Measurements from ENCODE around the gene PRODH2. TPM values are rescaled to one million over a fixed set of nuclear protein-coding genes. Genes with fewer than 3 reads are reported as not detected.

PRODH2 gene
- total RNA-seq, 1 donor from 2014 or later, result not detected

DNA sequence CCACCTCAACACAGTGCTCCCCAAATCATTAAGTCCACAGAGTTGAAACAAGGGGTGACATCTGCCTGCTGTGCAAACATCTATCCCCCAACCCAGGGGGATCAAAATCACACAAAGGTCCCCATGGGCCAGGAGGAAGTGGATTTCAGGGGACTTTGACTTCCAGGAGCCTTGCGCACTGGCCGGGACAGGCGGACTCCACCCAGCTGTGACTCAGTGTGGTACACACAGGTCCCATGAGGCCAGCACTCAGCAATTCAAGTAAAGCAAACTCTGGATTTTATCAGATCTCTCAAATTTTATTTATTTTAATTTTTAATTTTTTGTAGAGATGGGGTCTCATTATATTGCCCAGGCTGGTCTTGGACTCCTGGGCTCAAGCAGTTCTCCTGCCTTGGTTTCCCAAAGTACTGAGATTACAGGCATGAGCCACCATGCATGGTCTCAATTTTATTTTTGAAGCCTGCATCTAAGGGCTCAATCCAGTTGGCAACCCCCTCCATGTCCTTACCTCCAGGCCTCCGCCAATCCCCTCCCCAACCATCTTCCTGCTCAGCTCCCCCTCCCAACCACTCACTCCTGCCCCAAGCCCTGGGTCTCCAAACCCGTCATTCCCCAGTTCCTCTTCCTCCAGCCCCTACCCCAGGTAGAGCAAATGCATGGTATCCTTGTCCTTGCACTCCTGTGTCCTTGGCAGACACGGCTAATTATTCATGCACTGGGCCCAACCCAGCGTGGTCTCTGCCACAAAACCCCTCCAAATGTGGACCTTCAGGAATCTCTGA, 19.1 kb downstream of the PRODH2 start:
- Histone ChIP-seq H3K27me3 (ENCODE audit: control insufficient read depth, insufficient read depth, low read length) (peaks cover 28% of the 10 kb centered on the region), H3K36me3 (ENCODE audit: control insufficient read depth, insufficient read depth, low read length) (no peaks in the 10 kb centered on the region), H3K4me3 (ENCODE audit: low read depth, low read length) (no peak overlapping the region)
- TF ChIP-seq, protein P1, sequence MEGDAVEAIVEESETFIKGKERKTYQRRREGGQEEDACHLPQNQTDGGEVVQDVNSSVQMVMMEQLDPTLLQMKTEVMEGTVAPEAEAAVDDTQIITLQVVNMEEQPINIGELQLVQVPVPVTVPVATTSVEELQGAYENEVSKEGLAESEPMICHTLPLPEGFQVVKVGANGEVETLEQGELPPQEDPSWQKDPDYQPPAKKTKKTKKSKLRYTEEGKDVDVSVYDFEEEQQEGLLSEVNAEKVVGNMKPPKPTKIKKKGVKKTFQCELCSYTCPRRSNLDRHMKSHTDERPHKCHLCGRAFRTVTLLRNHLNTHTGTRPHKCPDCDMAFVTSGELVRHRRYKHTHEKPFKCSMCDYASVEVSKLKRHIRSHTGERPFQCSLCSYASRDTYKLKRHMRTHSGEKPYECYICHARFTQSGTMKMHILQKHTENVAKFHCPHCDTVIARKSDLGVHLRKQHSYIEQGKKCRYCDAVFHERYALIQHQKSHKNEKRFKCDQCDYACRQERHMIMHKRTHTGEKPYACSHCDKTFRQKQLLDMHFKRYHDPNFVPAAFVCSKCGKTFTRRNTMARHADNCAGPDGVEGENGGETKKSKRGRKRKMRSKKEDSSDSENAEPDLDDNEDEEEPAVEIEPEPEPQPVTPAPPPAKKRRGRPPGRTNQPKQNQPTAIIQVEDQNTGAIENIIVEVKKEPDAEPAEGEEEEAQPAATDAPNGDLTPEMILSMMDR (IDR thresholded peaks at IDR 0.05; ENCODE audit: insufficient read depth, low read length, poor library complexity, severe bottlenecking), result no peak
- DNase-seq (ENCODE audit: low read depth), result no peak

DNA sequence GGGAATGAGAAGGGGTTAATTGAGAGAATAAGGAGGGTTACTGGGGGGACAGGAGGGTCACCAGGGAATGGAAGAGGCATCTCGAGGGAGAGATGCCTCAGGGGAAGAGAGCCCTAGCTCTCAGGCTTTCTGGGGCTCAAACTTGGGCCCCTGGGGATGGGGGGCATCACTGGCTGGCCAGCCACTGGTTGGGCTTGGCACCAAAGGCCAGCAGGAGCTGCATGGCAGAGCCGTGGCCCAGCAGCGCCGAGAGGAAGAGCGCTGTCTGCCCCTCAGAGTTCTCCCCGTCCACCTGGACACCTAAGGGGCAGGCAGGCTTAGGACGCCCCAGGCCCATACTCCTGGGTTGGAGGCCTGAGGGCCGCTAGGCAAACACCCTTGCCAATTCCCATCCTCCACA, 19.8 kb downstream of the PRODH2 start:
- TF ChIP-seq, protein P1 (IDR thresholded peaks at IDR 0.05; ENCODE audit: insufficient read depth, low read length, poor library complexity, severe bottlenecking), result no peak
- DNase-seq (ENCODE audit: low read depth), result no peak
- Histone ChIP-seq H3K36me3 (ENCODE audit: control insufficient read depth, insufficient read depth, low read length) (no peaks in the 10 kb centered on the region), H3K27me3 (ENCODE audit: control insufficient read depth, insufficient read depth, low read length) (peaks cover 24% of the 10 kb centered on the region), H3K4me3 (ENCODE audit: low read depth, low read length) (no peak overlapping the region)

DNA sequence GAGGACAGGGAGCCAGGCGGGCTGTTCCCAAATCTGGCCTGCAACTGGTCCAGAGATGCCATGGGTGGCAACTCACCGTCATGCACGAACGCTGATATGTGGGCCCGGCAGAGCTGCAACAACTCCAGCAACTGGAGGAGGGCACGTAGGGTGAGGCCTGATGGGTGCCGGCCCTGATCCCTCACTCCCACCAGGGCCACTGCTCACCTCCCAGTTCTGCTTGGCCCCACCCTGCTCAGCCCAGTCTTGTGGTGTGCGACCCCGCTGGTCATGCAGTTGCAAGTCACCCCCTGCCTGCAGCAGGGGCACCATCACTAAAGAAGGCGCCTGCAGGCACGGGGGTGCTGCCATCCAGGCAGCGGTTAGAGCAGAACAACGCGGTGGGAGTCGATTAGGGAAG, 20.3 kb downstream of the PRODH2 start:
- peaks cover 18% of the 10 kb centered on the region for H3K27me3 ChIP-seq (ENCODE audit: control insufficient read depth, insufficient read depth, low read length)
- no peaks in the 10 kb centered on the region for H3K36me3 ChIP-seq (ENCODE audit: control insufficient read depth, insufficient read depth, low read length)
- H3K4me3 ChIP-seq (ENCODE audit: low read depth, low read length), result no peak overlapping the region
- TF ChIP-seq, protein P1 (IDR thresholded peaks at IDR 0.05; ENCODE audit: insufficient read depth, low read length, poor library complexity, severe bottlenecking), result no peak
- DNase-seq (ENCODE audit: low read depth), result no peak

DNA sequence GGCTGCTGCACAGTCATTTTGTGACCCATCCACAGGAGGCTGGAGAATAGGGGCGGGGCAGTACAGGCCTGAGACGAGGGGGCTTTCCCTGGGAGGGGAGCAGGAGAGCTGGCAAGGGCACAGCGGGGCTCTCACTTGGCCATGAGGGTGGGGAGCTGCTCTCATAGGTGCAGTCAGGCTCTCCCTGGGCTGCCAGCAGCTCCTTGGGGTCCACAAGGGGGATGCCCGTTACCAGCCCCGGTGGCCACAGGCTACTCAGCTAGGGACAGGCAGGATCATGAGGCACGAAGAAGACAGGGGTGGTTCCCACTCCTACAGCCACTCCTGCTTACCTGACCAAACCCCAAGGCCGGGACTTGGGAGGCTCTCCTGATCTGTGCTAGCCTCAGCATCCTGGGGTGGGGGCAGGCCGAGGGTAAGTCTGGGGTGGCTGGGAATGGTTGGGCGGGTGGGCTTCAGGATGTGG, 20.8 kb downstream of the PRODH2 start:
- no peak overlapping the region for H3K4me3 ChIP-seq (ENCODE audit: low read depth, low read length)
- H3K27me3 ChIP-seq (ENCODE audit: control insufficient read depth, insufficient read depth, low read length), result peaks cover 13% of the 10 kb centered on the region
- H3K36me3 ChIP-seq (ENCODE audit: control insufficient read depth, insufficient read depth, low read length), result no peaks in the 10 kb centered on the region
- no peak for DNase-seq (ENCODE audit: low read depth)
- TF ChIP-seq, protein P1 (IDR thresholded peaks at IDR 0.05; ENCODE audit: insufficient read depth, low read length, poor library complexity, severe bottlenecking), result no peak

DNA sequence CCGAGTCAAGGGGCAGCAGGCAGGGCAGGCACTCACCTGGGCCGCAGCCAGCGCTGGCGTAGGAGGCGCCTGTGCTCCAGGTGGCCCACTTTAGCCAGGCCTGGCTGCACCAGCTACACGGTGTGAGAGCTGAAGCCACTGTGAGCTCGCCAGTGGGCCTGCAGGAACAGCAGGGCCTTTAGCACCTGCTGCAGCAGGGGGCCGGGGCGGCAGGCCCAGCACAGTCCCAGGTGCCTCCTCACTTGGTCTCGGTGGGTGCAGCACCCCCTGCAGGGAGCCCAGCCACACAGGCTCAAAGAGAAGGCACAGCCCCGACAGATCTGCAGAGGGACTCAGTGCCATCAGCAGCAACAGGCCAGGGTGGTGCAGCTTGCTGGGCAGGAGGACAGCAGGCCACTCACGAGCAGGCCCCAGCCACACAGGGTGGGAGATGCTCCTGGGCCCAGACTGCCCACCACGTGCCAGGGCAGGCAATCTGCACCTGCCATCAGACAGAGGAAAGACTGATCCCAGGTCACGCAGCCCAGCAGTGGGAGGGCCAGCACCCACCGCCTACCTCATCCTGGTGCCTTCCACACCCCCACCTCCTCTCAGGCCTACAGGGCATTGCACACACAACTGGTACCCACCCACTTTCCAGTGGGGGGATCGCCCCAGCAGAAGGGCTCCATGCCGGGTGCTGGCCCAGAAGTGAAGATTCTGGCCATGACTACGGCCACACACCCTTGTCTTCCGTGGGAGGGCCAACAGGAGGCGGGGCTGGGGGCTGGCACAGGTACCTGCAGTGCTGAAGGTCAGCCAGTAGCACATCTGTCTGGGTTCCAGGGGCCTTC, 21.4 kb downstream of the PRODH2 start:
- Histone ChIP-seq H3K27me3 (ENCODE audit: control insufficient read depth, insufficient read depth, low read length) (peaks cover 7% of the 10 kb centered on the region), H3K36me3 (ENCODE audit: control insufficient read depth, insufficient read depth, low read length) (no peaks in the 10 kb centered on the region), H3K4me3 (ENCODE audit: low read depth, low read length) (no peak overlapping the region)
- no peak for DNase-seq (ENCODE audit: low read depth)
- TF ChIP-seq, protein P1 (IDR thresholded peaks at IDR 0.05; ENCODE audit: insufficient read depth, low read length, poor library complexity, severe bottlenecking), result no peak

Data from kidney epithelial cell (primary cell).